ENCODE data around the gene IFNLR1.

Gene IFNLR1

GRCh38 chr1:24204116-24204515, 17.0 kb upstream of the IFNLR1 start:
- H3K27me3 ChIP-seq (ENCODE audit: insufficient read depth, low read length): no peaks in the 10 kb centered on the region
- no peaks in the 10 kb centered on the region for H3K36me3 ChIP-seq (ENCODE audit: insufficient read depth, low read length)
- no peaks in the 10 kb centered on the region for H3K4me1 ChIP-seq (ENCODE audit: insufficient read depth, low read length)
- H3K9ac ChIP-seq (ENCODE audit: low read depth, low read length): no peak overlapping the region
- H3K4me3 ChIP-seq (ENCODE audit: low read length): no peak overlapping the region
- WGBS: 96% methylated on average over 8 of the region's 8 CpGs
- H3K27ac ChIP-seq (ENCODE audit: low read depth, low read length): no peak overlapping the region
- no peaks in the 10 kb centered on the region for H3K9me3 ChIP-seq (ENCODE audit: insufficient read depth, low read depth, low read length)

DNA sequence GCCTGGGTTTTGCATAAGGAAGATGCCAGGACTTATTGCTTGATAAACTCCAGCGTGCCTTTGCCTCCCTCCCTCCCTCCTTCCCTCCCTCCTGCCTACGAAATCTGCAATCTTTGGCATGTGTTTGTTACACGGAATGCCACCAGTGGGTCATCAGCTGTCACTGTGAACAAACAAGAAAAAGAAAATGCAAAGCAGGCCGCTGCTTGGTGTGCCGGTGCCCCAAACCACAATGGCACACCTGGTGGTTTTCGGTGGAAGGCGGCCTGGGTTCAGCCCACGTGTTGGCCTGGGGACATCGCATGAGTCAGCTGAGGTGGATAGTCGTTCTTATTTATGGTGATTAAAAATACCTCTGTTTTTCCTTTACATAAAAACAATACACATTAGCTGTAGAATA, 16.3 kb upstream of the IFNLR1 start:
- Histone ChIP-seq H3K27me3 (ENCODE audit: insufficient read depth, low read length) (no peaks in the 10 kb centered on the region), H3K9ac (ENCODE audit: low read depth, low read length) (no peak overlapping the region), H3K9me3 (ENCODE audit: insufficient read depth, low read depth, low read length) (no peaks in the 10 kb centered on the region), H3K36me3 (ENCODE audit: insufficient read depth, low read length) (no peaks in the 10 kb centered on the region), H3K4me1 (ENCODE audit: insufficient read depth, low read length) (no peaks in the 10 kb centered on the region), H3K4me3 (ENCODE audit: low read length) (no peak overlapping the region), H3K27ac (ENCODE audit: low read depth, low read length) (no peak overlapping the region)
- WGBS: 79% methylated on average over 8 of the region's 10 CpGs

- Histone ChIP-seq H3K4me3 (ENCODE audit: low read length) (no peak overlapping the region), H3K36me3 (ENCODE audit: insufficient read depth, low read length) (no peaks in the 10 kb centered on the region), H3K4me1 (ENCODE audit: insufficient read depth, low read length) (no peaks in the 10 kb centered on the region), H3K9me3 (ENCODE audit: insufficient read depth, low read depth, low read length) (no peaks in the 10 kb centered on the region), H3K27ac (ENCODE audit: low read depth, low read length) (no peak overlapping the region), H3K9ac (ENCODE audit: low read depth, low read length) (no peak overlapping the region), H3K27me3 (ENCODE audit: insufficient read depth, low read length) (no peaks in the 10 kb centered on the region)
- WGBS: 83% methylated on average over 4 of the region's 4 CpGs
Observed at GRCh38 chr1:24202987-24203386, 15.9 kb upstream of the IFNLR1 start.

DNA sequence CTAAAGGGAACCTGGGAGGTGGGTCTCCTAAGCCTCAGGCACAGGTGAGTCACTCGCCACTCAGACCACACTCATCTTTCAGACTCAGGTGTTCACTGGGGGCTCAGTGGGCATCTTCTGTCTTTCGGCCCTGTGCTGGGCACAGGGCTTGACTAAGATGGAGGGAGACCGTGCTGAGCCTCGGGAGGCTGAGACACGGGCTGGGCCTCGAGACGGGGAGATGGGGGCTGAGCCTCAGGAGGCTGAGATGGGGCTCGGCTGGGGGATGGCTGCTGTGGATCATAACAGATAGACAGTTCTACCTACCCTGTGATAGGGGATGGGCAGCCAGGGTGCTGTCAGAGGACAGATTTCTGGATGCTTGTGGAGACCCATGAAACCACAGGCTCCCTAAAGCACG, 15.5 kb upstream of the IFNLR1 start:
- H3K9ac ChIP-seq (ENCODE audit: low read depth, low read length): no peak overlapping the region
- H3K9me3 ChIP-seq (ENCODE audit: insufficient read depth, low read depth, low read length): no peaks in the 10 kb centered on the region
- no peak overlapping the region for H3K27ac ChIP-seq (ENCODE audit: low read depth, low read length)
- H3K4me3 ChIP-seq (ENCODE audit: low read length): no peak overlapping the region
- 95% methylated on average over 9 of the region's 9 CpGs for WGBS
- H3K27me3 ChIP-seq (ENCODE audit: insufficient read depth, low read length): no peaks in the 10 kb centered on the region
- no peaks in the 10 kb centered on the region for H3K4me1 ChIP-seq (ENCODE audit: insufficient read depth, low read length)
- no peaks in the 10 kb centered on the region for H3K36me3 ChIP-seq (ENCODE audit: insufficient read depth, low read length)

GRCh38 chr1:24201941-24202440, 14.9 kb upstream of the IFNLR1 start:
- H3K27ac ChIP-seq (ENCODE audit: low read depth, low read length): no peak overlapping the region

DNA sequence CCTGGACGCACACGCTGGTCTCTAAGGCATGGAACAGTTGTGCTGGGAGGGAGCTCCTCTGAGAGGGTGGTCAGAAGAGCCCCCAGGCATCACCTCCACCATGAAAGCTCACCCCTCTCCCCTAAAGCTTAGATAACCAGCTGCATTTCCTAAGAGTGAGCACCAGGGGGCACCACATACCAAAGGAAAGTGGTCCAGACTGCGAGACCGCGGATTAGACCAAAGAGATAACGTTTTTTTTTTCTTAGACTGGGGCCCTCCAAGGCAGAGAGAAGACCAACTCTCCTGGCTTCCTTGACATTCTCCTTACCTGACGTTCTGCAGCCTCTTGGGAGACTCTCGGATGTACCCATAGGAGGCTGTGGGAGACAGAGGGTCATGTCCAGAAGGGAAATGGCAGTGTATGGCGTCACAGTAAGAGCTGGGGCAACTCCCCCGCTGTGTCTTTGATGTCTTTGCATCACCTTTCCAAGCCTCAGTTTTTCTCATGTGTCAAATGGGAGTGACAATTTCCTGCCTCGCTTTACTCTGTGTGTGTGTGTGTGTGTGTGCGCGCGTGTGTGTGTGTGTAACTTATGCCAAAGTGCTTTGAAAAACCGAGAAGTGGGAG, 12.3 kb upstream of the IFNLR1 start:
- H3K36me3 ChIP-seq (ENCODE audit: insufficient read depth, low read length): no peaks in the 10 kb centered on the region
- no peak overlapping the region for H3K27ac ChIP-seq (ENCODE audit: low read depth, low read length)
- no peaks in the 10 kb centered on the region for H3K27me3 ChIP-seq (ENCODE audit: insufficient read depth, low read length)
- H3K9ac ChIP-seq (ENCODE audit: low read depth, low read length): no peak overlapping the region
- H3K4me3 ChIP-seq (ENCODE audit: low read length): no peak overlapping the region
- H3K9me3 ChIP-seq (ENCODE audit: insufficient read depth, low read depth, low read length): no peaks in the 10 kb centered on the region
- no peaks in the 10 kb centered on the region for H3K4me1 ChIP-seq (ENCODE audit: insufficient read depth, low read length)
- 34% methylated on average over 15 of the region's 15 CpGs for WGBS

More at GRCh38 chr1:24201941-24202440, 14.9 kb upstream of the IFNLR1 start:
- Histone ChIP-seq H3K9ac (ENCODE audit: low read depth, low read length) (no peak overlapping the region), H3K9me3 (ENCODE audit: insufficient read depth, low read depth, low read length) (no peaks in the 10 kb centered on the region), H3K4me3 (ENCODE audit: low read length) (no peak overlapping the region), H3K4me1 (ENCODE audit: insufficient read depth, low read length) (no peaks in the 10 kb centered on the region), H3K27me3 (ENCODE audit: insufficient read depth, low read length) (no peaks in the 10 kb centered on the region), H3K36me3 (ENCODE audit: insufficient read depth, low read length) (no peaks in the 10 kb centered on the region)
- WGBS: 64% methylated on average over 5 of the region's 5 CpGs

DNA sequence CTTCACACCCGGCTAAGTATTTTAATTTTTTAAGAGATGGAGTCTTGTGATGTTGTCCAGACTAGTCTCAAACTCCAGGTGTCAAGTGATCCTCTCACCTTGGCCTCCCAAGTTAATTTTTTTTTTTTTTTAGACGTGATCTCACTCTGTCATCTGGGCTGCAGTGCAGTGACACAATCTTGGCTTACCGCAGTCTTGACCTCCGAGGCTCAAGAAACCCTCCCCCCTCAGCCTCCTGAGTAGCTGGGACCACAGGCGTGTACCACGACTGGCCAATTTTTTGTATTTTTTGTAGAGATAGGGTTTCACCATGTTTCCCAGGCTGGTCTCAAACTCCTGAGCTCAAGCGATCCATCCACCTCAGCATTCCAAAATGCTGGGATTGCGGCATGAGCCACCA, 11.7 kb upstream of the IFNLR1 start:
- WGBS: 79% methylated on average over 6 of the region's 8 CpGs
- H3K27ac ChIP-seq (ENCODE audit: low read depth, low read length): no peak overlapping the region
- no peaks in the 10 kb centered on the region for H3K36me3 ChIP-seq (ENCODE audit: insufficient read depth, low read length)
- H3K9ac ChIP-seq (ENCODE audit: low read depth, low read length): no peak overlapping the region
- H3K4me3 ChIP-seq (ENCODE audit: low read length): no peak overlapping the region
- H3K27me3 ChIP-seq (ENCODE audit: insufficient read depth, low read length): no peaks in the 10 kb centered on the region
- H3K9me3 ChIP-seq (ENCODE audit: insufficient read depth, low read depth, low read length): no peaks in the 10 kb centered on the region
- H3K4me1 ChIP-seq (ENCODE audit: insufficient read depth, low read length): no peaks in the 10 kb centered on the region

DNA sequence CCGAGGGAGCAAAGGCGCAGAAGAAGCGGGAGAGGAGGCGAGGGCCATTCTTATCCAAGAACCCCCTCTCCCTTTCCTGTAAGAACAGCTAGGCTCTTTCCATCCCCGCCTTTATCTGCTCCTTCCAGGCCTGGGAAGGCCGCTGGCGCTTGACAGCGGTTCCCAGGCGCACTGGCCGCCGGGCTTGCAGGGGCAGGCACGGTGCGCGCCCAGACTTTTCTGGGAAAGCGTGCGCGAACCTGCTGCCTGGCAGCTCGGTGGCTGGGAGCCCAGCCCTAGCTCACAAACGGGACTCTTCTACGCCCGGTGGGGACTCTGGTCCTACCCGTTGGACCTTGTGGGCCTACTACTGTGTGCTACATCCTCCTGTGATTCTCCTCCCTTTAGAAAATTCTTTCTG, 8.8 kb upstream of the IFNLR1 start:
- Histone ChIP-seq H3K36me3 (ENCODE audit: insufficient read depth, low read length) (no peaks in the 10 kb centered on the region), H3K9ac (ENCODE audit: low read depth, low read length) (no peak overlapping the region), H3K4me3 (ENCODE audit: low read length) (no peak overlapping the region), H3K27me3 (ENCODE audit: insufficient read depth, low read length) (no peaks in the 10 kb centered on the region), H3K27ac (ENCODE audit: low read depth, low read length) (no peak overlapping the region), H3K9me3 (ENCODE audit: insufficient read depth, low read depth, low read length) (no peaks in the 10 kb centered on the region), H3K4me1 (ENCODE audit: insufficient read depth, low read length) (no peaks in the 10 kb centered on the region)
- 91% methylated on average over 22 of the region's 22 CpGs for WGBS

DNA sequence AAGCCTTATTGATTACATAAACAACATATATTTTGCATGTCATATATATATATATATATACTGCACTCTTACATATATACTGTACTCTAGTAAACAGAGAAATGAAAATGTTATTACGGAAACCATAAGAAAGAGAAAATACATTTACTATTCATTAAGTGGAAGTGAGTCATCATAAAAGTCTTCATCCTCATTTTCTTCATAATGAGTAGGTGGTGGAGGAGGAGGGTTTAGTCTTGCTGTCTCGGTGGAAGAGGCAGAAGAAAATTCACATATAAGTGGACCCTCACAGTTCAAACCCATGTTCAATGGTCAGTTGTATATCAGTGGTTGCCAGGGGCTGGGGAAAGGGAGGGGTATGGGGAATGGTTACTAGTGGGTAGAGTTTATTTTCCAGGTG, 8.0 kb upstream of the IFNLR1 start:
- Histone ChIP-seq H3K4me1 (ENCODE audit: insufficient read depth, low read length) (no peaks in the 10 kb centered on the region), H3K4me3 (ENCODE audit: low read length) (no peak overlapping the region), H3K9me3 (ENCODE audit: insufficient read depth, low read depth, low read length) (no peaks in the 10 kb centered on the region), H3K36me3 (ENCODE audit: insufficient read depth, low read length) (no peaks in the 10 kb centered on the region), H3K27ac (ENCODE audit: low read depth, low read length) (no peak overlapping the region), H3K9ac (ENCODE audit: low read depth, low read length) (no peak overlapping the region), H3K27me3 (ENCODE audit: insufficient read depth, low read length) (no peaks in the 10 kb centered on the region)
- 83% methylated on average over 1 of the region's 2 CpGs for whole genome bisulfite sequencing

DNA sequence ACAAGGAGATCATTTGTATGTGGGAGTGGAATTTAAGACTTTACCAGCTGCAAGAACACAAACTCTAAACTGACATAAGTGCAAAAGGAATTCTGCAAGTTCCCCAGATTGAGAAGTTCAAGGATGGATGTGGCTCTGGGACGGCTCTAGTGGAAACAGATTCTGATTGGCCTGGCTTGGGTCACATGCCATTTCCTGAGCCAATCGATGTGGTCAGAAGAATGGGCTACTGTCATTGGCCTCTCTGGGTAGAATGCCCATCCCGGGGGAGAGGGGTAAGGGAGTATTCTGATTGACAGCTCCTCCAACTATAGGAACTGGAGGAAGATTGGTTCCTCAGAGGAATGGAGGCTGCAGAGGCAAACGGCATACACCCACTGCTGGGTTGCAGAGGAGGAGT, 6.0 kb upstream of the IFNLR1 start:
- Histone ChIP-seq H3K4me1 (ENCODE audit: insufficient read depth, low read length) (no peaks in the 10 kb centered on the region), H3K9me3 (ENCODE audit: insufficient read depth, low read depth, low read length) (no peaks in the 10 kb centered on the region), H3K36me3 (ENCODE audit: insufficient read depth, low read length) (no peaks in the 10 kb centered on the region), H3K4me3 (ENCODE audit: low read length) (no peak overlapping the region), H3K27me3 (ENCODE audit: insufficient read depth, low read length) (peaks cover 5% of the 10 kb centered on the region; the same call in 1 of the 2 replicates), H3K9ac (ENCODE audit: low read depth, low read length) (no peak overlapping the region), H3K27ac (ENCODE audit: low read depth, low read length) (no peak overlapping the region)
- WGBS: 83% methylated on average over 4 of the region's 4 CpGs

DNA sequence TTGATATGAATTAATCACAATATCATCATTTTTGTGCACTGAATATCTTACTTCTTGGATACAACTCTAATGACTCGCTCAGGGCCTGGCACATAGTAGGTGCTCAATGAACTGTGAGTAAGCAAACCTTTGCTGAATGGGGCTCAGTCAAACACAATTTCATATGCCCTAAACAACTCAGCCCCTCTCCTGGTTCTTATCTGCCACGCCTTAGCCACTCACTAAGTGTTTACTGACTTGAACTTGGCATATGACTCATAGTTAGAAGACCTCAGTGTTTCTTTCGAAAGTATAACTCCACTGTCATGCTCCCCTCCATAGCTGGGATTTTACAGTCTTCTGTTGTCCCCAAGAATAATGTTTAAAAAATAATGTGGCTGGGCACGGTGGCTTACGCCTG, 4.8 kb upstream of the IFNLR1 start:
- Histone ChIP-seq H3K27ac (ENCODE audit: low read depth, low read length) (no peak overlapping the region), H3K9ac (ENCODE audit: low read depth, low read length) (no peak overlapping the region), H3K36me3 (ENCODE audit: insufficient read depth, low read length) (no peaks in the 10 kb centered on the region), H3K27me3 (ENCODE audit: insufficient read depth, low read length) (peaks cover 13% of the 10 kb centered on the region; the same call in 1 of the 2 replicates), H3K4me3 (ENCODE audit: low read length) (no peak overlapping the region), H3K4me1 (ENCODE audit: insufficient read depth, low read length) (no peaks in the 10 kb centered on the region), H3K9me3 (ENCODE audit: insufficient read depth, low read depth, low read length) (no peaks in the 10 kb centered on the region)
- WGBS: 89% methylated on average over 5 of the region's 5 CpGs

DNA sequence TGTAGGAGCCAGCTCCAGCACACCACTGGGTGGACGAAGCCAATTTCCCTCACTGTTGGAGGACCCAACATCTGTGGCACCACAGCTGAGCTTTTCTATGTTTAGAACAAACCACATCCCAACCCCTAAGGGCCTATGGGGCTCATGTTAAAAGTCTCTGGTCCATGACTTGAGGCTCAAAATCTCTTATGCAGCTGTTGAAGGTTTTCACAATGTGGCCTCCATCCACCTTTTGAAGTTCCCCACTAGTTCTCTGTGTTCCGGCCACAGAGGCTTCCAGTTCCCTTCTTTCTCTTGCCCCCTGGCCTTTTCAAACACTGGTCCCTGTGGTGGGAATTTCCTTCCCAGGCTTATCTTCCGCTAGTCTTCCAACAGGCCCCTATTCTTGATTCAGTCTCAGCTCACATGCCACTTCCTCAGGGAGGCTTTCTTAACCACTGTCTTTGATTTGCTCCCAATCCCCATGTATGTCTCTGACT, 3.9 kb upstream of the IFNLR1 start:
- WGBS: 95% methylated on average over 3 of the region's 3 CpGs
- H3K27ac ChIP-seq (ENCODE audit: low read depth, low read length): no peak overlapping the region
- H3K4me3 ChIP-seq (ENCODE audit: low read length): no peak overlapping the region

More for the DNA sequence above, 3.9 kb upstream of the IFNLR1 start:
- Histone ChIP-seq H3K9me3 (ENCODE audit: insufficient read depth, low read depth, low read length) (no peaks in the 10 kb centered on the region), H3K4me1 (ENCODE audit: insufficient read depth, low read length) (no peaks in the 10 kb centered on the region), H3K27me3 (ENCODE audit: insufficient read depth, low read length) (peaks cover 18% of the 10 kb centered on the region; the same call in 1 of the 2 replicates), H3K36me3 (ENCODE audit: insufficient read depth, low read length) (no peaks in the 10 kb centered on the region), H3K9ac (ENCODE audit: low read depth, low read length) (no peak overlapping the region)
